ENCODE data around the gene SCLY. TPM values are rescaled to one million over a fixed set of nuclear protein-coding genes. Genes with fewer than 3 reads are reported as not detected.
A peak's percentile ranks its signal among the peaks of the same experiment; 100 is the strongest.

SCLY gene
- total and polyA plus RNA-seq, 2 of the 8 experiments (the other 6 are each of a cell fraction or from before 2014, with no cell fraction given): 79.0 to 79.5 TPM

- no peak for FAIRE-seq
- Histone ChIP-seq H3K9ac (replicated peaks in 1 of 4; ENCODE audit: extremely low read depth in 1 of 4, low read depth in 3 of 4, low read length in 3 of 4) (no peak overlapping the region), H3K18ac (ENCODE audit: extremely low read depth, low read length) (no peak overlapping the region), H3K23ac (ENCODE audit: insufficient read length) (no peak overlapping the region), H3K27ac (ENCODE audit: low read depth, low read length) (no peak overlapping the region), H4K20me1 (replicated peaks in 1 of 2; ENCODE audit: control insufficient read depth in 1 of 2, insufficient read depth in 2 of 2, low read length in 2 of 2) (peaks cover 0 to 9% of the 10 kb centered on the region in 2 experiments), H2BK5ac (ENCODE audit: low read depth, low read length) (no peak overlapping the region), H3K14ac (ENCODE audit: insufficient read length) (no peak overlapping the region), H3K79me2 (ENCODE audit: control insufficient read depth in 1 of 2, insufficient read depth in 2 of 2, low read length in 2 of 2) (no peaks in the 10 kb centered on the region), H3K4me1 (replicated peaks in 1 of 4; ENCODE audit: control insufficient read depth in 3 of 4, insufficient read depth in 4 of 4, low read length in 3 of 4) (peaks cover 0 to 13% (median 0%) of the 10 kb centered on the region in 4 experiments; a peak in 2 of 7 replicates), H2BK12ac (ENCODE audit: low read depth, low read length) (no peak overlapping the region), H4K91ac (replicated peaks; ENCODE audit: insufficient read length, low read length) (no peak overlapping the region), H4K5ac (ENCODE audit: insufficient read length, low read depth, low read length) (no peak overlapping the region), H2BK20ac (ENCODE audit: low read length) (no peak overlapping the region), H2BK120ac (replicated peaks; ENCODE audit: low read depth, low read length) (no peak overlapping the region), H3K4ac (replicated peaks; ENCODE audit: insufficient read length, low read depth, low read length) (no peak overlapping the region), H3K9me3 (ENCODE audit: insufficient read depth in 2 of 2, low read depth in 1 of 2, low read length in 1 of 2) (0 out of 4 replicates have a peak, but pooled peaks cover 0 to 4% of the 10 kb centered on the region in 2 experiments), H3K56ac (replicated peaks; ENCODE audit: insufficient read length, low read depth, low read length) (no peak overlapping the region), H3K27me3 (replicated peaks in 1 of 4; ENCODE audit: control insufficient read depth in 3 of 4, extremely low read depth in 1 of 4, insufficient read depth in 3 of 4, low read length in 3 of 4) (no peaks in the 10 kb centered on the region), H3K23me2 (ENCODE audit: low read depth, low read length) (peaks cover 11% of the 10 kb centered on the region; the same call in 1 of the 2 replicates), H2BK15ac (ENCODE audit: low read length) (no peak overlapping the region), H3K79me1 (ENCODE audit: low read depth, low read length) (no peaks in the 10 kb centered on the region), H2AFZ (ENCODE audit: low read length) (no peak overlapping the region), H3K36me3 (ENCODE audit: control insufficient read depth in 2 of 4, insufficient read depth in 4 of 4, low read length in 3 of 4) (no peaks in the 10 kb centered on the region; a peak in 1 of 8 replicates), H2AK5ac (ENCODE audit: low read depth, low read length) (no peak overlapping the region), H3K4me2 (ENCODE audit: insufficient read depth in 1 of 2, low read depth in 2 of 2, low read length in 2 of 2) (no peak overlapping the region), H3K4me3 (ENCODE audit: extremely low read depth in 1 of 4, insufficient read depth in 2 of 4, low read depth in 3 of 4, low read length in 4 of 4) (no peak overlapping the region), H4K8ac (ENCODE audit: extremely low read depth, insufficient read depth, low read length) (peak overlapping the region; percentile 63; the same call in 1 of the 2 replicates)
- POLR2A ChIA-PET (ENCODE audit: partially characterized antibody): interaction anchor here (0.8 to 1.4 kb wide), 2 partner anchors 8 to 11 kb away, joined by 3 read pairs; no protein-coding TSS in a partner anchor
- WGBS, 2 experiments (ENCODE audit: extremely low coverage in 1 of 2, insufficient coverage in 1 of 2, insufficient read length in 1 of 2, insufficient replicate concordance in 2 of 2, low coverage in 1 of 2, low lambda C conversion rate in 2 of 2, missing lambda C conversion rate in 1 of 2): 93% methylated on average over 64 of the region's 68 CpGs; no CpG with 5 or more reads in 1 of the 2 experiments
- CTCF ChIA-PET (ENCODE audit: partially characterized antibody): interaction anchor here (5.3 kb wide), 1 partner anchor 9 kb away, joined by 41 read pairs; the partner anchor contains the start of gene KLHL30
- no peak for DNase-seq (ENCODE audit: low read depth in 1 of 2, low spot score in 2 of 2)
- TF ChIP-seq RXRA (IDR thresholded peaks at IDR 0.05; ENCODE audit: insufficient read depth, low read depth, low read length): no peak
- no peak for TF ChIP-seq FOSL1 (IDR thresholded peaks at IDR 0.05; ENCODE audit: insufficient read depth, low read depth, low read length)
- no peak for TF ChIP-seq SP2 (IDR thresholded peaks at IDR 0.05; ENCODE audit: low read length)
- no peak for TF ChIP-seq EP300 (IDR thresholded peaks at IDR 0.05; ENCODE audit: borderline replicate concordance in 1 of 2, low read depth in 2 of 2, low read length in 2 of 2)
- no peak for TF ChIP-seq CEBPB (IDR thresholded peaks at IDR 0.05; ENCODE audit: low read depth, low read length)
- no peak for TF ChIP-seq HDAC2 (IDR thresholded peaks at IDR 0.05; ENCODE audit: borderline replicate concordance in 1 of 2, low read depth in 2 of 2, low read length in 2 of 2)
- TF ChIP-seq GABPA (IDR thresholded peaks at IDR 0.05; ENCODE audit: borderline replicate concordance, insufficient read depth, low read length): no peak
- no peak for TF ChIP-seq JUN (IDR thresholded peaks at IDR 0.05; ENCODE audit: low read depth, low read length)
- TF ChIP-seq KDM1A (IDR thresholded peaks at IDR 0.05; ENCODE audit: borderline replicate concordance, low read length): no peak
- no peak for TF ChIP-seq TAF1 (IDR thresholded peaks at IDR 0.05; ENCODE audit: low read depth, low read length)
- TF ChIP-seq BACH1 (IDR thresholded peaks at IDR 0.05; ENCODE audit: low read length): no peak
Observed at GRCh38 chr2:238130696-238131628, 70.2 kb downstream of the SCLY start.
